ENCODE measurements around the gene ANO2. TPM values are rescaled to one million over a fixed set of nuclear protein-coding genes. Genes with fewer than 3 reads are reported as not detected.
A peak's percentile ranks its signal among the peaks of the same experiment; 100 is the strongest.

ANO2 gene
- total RNA-seq, 2 donors from 2014 or later, result 1.8 to 2.6 TPM

DNA sequence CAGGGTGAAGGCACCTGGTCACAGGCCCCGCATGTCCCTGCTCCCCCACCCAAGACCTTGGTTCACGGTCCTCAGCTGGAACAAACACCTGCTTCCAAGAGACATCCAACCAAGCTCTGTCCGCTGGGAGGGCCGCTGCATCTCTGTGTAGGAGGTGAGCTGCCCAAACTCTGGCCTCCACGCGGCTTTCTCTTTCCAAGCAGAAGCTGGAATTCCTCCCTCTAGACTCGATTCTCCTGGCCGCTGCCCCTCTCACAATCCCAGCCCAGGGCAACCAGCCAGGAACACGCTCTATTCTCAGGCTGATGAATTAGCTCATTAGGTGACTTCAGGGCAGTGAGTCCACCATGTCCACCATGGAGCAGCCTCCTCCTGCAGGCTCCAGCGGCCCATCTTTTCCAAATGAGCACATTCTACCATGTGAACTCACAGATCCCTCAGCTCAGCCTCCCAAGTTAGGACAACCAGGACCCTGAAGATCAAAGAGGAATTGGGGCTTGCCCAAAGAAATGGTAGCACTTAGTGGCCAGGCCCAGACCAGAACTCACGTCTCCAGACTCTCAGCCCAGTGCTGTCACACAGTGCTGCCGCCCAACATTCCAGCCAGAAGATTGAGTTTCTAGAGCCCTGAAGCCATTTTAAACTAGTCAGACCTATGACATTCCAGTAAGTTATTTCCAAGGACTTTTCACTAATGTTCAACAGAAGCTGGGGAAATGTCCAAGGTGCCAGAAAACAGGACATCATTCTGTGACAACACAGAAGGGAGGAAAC is 146.6 kb downstream of the ANO2 start:
- DNase-seq, result no peak
- ATAC-seq, result no peak
- intact Hi-C loops (cut with DNase I, micrococcal nuclease), result no loop called here

DNA sequence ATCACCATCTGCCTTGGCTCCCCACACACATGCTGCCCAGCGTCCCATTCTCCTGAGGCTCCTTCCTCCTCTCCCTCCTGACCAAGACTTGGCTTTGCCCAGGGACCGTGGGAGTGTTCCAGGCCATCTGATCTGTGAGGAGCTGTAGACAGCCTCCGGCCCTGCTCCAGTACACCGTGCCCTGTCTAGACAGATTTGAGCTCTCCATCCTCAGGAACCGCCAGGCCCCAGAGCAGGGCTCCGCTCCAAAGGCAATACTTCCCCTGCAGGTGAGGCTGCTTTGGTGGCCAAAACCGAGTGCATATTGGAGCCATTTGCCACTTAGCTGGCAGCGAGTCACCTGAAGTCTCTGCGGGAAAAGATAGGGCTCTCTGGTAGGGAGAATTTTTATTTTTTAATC is 147.4 kb downstream of the ANO2 start:
- ATAC-seq, result no peak
- DNase-seq, result no peak
- intact Hi-C loops (cut with DNase I, micrococcal nuclease), result no loop called here

DNA sequence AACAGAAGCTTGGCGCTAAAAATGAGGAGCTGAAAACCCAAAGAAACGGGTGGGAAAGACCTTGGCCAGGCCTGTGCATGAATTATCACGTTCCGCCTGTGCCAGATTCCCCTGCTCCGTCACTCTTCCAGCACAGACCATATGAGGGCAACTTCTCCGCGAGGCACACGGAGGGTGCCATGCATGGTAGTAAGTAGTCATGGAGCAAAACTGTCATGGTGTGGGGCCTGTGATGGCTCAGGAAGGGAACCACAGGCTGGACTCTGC is 148.2 kb downstream of the ANO2 start:
- no peak for DNase-seq
- intact Hi-C loops (cut with DNase I, micrococcal nuclease), result no loop called here
- ATAC-seq, result no peak

DNA sequence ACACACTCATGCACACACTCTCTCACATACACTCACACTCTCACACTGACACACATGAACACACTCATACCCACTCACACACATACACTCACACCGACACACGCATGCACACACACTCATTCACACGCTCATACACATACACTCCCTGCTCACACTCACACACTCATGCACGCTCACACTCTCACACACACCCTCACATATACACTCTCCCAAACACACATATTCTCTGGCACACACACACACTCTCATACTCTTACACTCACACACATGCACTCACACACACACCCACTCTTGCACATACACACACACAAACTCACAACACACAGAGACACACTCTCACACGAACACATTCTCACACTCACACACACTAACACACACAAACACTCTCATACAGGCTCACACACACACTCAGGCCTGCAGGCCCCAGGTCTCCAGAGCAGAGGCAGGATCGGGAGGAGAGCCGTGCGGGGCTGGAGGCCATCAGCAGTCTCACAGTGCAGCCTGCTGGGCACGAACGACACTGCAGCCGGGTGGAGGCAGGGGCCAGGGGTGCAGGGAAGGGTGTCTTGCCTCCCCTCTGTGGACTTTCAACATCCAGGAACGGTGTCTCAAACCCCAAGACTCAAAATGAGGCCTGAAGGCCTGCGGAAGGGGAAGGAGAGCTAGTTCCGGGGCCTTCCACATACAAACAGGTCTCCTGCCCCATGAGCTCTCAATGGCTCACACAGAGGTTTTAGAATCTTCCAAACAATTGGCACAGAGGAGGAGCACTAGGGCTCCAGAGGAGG is 148.7 kb downstream of the ANO2 start:
- ATAC-seq (peak; percentile 92), DNase-seq (peak; percentile 29 to 57)
- intact Hi-C loops (cut with DNase I, micrococcal nuclease), result no loop called here

DNA sequence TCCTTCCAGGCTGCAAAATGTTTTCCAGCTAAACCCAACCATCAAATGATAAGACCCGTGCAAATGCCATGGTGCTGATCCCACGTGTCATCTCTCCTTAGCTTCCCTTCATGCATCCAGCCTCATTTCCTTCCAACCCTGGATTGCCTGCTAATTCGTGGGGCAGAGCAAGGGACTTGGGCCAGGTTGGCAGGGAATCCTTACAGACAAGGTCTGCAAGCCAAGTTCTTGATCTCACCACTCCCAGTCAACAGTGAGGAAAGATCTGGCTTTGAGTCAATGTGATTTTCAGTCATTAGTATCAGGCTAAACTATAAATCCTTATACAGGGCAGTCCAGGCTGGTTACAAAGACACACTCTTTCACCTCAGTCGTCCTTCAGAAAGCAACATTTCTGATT is 150.9 kb downstream of the ANO2 start:
- ATAC-seq, result no peak
- intact Hi-C loops (cut with DNase I, micrococcal nuclease), result no loop called here
- DNase-seq, result no peak

DNA sequence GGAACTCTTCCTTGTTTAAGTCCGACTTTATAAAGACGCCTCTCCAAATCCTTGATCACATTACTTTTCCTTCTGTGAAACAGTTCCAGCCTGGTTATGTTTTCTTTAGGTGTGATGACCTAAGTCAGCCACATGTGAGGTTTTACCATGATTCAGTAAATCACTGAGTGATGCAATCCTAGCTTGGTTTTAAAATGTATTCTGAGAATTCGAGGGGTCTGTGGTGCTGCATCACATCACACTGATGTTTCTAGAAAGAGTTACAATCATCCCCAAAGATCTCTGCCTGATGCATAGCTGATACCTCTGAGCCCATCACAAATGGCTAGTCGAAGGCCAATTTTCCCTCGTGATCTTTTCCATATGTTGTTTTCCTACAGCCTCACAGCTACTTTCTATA is 152.7 kb downstream of the ANO2 start:
- intact Hi-C loops (cut with DNase I, micrococcal nuclease), result no loop called here
- ATAC-seq, result no peak
- DNase-seq, result no peak

DNA sequence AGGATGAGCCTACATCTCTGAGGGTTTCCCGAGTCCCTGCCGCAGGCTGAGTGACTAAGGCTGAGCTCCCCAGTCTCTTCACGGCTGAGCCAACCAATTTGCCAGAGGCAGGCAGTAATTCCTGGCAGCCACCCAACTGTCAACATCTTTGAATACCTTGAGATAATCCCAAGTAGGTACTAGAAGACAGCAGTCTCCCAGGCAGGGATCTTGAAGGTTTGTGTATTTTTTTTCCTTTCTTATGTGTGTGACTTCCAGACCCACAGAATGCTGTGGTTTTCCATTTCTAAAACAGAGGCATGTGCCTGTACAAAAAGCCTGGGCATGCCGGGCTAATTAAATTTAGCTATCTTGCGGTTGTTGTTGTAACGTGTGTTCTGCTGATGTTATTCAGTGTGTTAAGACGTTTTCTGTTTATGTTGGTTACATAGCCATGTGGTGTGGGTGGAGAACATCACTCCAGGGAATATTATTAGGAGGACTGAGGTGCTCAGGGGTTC is 155.5 kb downstream of the ANO2 start:
- ATAC-seq, result no peak
- DNase-seq, result no peak
- intact Hi-C loops (cut with DNase I, micrococcal nuclease), result no loop called here

DNA sequence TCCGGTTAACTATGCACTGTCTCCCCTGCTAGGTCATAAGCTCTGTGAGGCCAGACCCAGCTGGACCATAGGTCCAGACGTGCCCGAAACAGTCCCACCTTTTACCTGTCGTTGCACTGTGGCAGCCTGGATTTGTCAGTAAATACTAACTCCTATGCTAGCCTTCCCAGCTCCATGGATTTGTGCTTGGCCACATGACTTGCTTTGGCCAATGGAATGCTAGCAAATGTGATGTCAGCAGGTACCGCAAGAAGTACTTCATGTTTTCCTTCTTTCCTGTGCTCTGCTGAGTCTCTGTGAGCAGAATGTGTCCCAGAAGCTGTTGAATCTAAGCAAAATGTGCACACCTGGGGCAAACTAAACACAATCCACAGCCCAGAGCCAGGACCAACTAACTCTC is 157.2 kb downstream of the ANO2 start:
- DNase-seq (no peak), ATAC-seq (no peak)
- intact Hi-C loops (cut with DNase I, micrococcal nuclease), result no loop called here

DNA sequence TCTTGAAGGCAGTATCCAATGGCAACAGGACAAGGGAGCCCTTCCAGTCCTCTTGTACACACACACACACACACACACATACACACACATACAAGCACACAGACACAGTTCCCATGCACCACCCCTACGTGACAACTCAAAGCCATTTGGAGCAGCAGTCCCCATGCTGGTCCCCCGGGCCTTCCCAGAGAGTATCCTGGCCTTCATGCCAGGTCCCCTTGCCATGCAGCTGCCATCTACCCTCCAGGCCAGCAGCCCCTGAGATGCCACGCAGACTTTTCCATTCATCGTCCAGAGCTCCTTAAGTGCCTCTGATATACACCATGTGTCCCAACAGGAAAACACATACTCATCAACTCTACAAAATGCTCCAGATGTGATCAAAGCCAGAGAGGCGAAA is 159.5 kb downstream of the ANO2 start:
- DNase-seq (no peak), ATAC-seq (no peak)
- intact Hi-C loops (cut with DNase I, micrococcal nuclease), result no loop called here

DNA sequence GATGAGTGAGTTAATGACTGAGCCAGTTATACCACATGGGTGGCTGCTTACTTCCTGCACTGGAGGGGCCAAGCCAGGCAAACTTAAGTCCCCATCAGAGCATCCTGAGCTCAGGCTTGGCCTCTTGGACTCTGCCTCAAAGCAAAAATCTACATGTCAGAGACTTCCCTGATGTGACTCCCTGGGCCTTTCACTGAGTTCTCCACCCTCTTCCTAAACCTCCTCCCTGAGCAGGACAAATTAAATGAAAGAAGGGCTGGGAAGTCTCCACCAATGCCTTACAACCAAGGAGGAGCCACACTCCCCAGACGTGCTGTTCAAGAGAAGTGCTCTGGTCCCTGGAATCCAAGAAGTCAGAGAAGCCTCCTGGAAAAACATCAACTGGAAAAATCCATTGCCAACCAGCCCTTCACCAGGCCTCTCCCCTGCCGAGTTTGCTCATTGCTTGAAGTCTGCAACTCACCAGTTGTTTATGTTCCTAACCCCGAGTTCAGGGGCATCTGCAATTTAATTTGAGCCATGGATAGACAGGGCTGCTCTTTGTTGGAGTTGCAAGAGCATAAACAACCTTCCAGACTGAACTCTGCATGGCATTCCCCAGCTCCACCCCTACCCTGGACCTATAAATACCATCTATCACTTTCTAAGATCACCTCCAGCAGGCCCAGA is 160.5 kb downstream of the ANO2 start:
- ATAC-seq (no peak), DNase-seq (no peak)
- intact Hi-C loops (cut with DNase I, micrococcal nuclease), result no loop called here

DNA sequence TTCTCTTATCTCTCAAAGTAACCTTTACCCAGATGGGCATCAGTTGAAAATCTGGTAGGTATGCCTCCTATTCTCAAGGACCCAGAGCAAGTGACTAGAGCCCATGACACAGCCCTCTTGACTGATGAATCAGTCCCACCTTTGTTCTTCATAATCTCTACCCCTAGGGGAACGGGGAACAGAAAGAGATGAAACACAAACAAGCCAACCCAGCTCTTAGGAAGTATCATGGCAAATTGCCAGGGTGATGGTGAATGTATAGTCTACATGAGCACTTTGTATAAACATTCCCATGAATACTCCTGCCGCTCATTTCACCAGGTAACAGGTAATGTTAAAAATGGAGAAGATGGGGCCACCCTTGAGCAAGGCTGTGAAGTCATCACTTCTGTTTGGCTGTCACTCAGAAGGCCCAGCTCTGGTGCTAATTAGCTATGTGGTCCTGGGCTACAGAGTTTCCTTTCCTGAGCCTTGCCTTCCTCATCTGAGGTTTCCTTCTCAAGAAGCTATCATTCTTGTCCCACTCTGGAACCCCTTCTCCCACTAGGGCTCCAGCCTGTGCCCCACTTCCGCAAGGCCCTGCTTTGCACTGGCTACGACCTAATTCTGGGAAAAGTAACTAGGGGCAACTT is 161.7 kb downstream of the ANO2 start:
- DNase-seq (no peak), ATAC-seq (no peak)
- intact Hi-C loops (cut with DNase I, micrococcal nuclease), result no loop called here

DNA sequence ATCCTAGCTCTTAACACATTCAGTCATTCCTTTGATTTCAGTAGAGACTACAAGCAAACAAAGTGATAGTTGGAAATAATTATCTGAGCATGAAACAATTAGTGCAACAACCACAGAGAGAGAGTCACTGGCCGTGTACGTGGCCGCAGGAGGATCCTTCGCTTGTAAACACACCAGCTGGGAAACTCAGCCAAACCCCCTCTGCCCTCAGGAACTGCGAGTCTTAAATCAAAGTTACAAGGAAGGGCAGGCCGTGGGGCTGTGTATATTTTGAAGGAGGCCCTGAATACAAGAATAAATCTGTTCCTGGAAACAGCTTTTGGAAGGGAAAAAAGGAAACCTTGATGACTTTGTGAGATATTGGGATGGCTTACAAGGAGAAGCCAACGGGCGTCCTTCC is 164.5 kb downstream of the ANO2 start:
- intact Hi-C loops (cut with DNase I, micrococcal nuclease), result no loop called here
- ATAC-seq (no peak), DNase-seq (no peak)

DNA sequence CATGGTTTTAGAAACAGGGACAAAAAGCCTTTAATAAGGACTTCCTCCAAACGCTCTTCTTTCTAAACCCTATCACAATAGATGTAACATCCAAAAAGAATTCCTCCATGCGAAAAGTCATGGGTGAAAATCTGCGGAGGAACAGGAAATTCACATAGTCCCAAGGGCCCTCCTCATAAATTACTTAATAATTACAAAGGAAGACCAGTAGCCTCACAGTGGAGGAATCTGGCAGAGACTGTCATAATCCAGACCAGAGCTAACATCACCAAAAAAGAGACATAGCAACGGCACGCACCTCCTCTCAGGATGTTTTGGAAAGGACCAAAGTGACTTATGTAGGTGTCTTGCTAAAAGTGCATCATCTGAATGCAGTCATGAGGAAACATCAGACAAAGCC is 165.7 kb downstream of the ANO2 start:
- ATAC-seq (no peak), DNase-seq (no peak)
- intact Hi-C loops (cut with DNase I, micrococcal nuclease), result no loop called here

DNA sequence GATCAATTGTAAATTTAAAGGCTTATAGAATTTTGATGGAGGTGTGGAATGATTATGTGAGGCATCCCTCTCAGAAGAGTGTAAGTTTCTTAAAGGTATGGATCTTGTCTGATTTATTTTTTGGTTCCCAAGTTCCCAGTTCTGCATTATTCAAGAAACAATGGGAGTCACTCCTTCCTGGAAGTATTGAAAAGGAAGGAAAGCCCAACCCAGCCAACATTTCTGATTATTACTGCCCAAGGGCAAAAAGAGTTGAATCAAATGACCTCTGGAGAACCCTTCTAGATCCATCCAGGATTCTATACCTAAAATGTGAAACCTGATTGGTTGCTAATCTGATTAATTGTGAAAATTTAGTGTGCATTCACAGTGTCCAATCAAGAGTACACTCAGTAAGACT is 166.2 kb downstream of the ANO2 start:
- intact Hi-C loops (cut with DNase I, micrococcal nuclease), result no loop called here

DNA sequence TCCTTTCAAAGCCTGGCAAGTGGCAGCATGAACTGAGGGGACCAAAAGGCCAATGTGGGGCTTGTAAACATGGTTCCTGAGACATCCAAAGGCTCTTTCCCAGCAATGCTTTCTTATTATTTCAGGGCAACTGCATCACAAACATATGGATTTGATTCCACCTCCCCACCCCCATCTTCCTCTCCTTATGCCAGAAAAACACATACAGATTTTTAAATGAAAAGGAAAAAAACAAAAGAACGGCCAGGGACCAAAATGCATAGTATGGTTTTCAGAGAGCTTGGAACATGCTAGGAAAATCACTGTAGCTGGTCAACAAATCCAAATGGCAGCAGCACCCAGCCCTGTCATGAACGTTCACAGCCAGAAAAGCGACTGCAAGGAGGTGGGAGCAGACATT is 167.6 kb downstream of the ANO2 start:
- DNase-seq (no peak), ATAC-seq (no peak)
- intact Hi-C loops (cut with DNase I, micrococcal nuclease), result no loop called here

More for the DNA sequence above, 166.2 kb downstream of the ANO2 start:
- no peak for DNase-seq
- ATAC-seq, result no peak

DNA sequence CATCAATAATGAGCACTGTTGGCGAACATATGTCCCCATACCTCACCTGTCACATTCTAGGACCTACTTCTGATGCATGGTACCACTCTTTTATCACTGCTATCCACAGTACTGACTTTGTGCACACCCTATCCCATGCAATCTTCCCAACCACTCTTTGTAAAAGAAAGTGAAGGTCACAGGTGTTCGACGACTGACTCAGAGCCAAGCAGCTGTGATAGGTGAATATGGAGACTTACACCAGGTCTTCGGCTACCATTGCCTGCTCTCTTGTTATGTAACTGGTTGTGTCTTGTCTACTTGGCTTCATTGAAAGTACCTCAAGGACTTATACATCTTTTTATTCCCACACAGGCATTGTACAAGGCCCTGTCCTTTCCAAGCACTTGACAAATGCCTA is 169.0 kb downstream of the ANO2 start:
- no peak for ATAC-seq
- intact Hi-C loops (cut with DNase I, micrococcal nuclease), result no loop called here
- DNase-seq, result no peak

DNA sequence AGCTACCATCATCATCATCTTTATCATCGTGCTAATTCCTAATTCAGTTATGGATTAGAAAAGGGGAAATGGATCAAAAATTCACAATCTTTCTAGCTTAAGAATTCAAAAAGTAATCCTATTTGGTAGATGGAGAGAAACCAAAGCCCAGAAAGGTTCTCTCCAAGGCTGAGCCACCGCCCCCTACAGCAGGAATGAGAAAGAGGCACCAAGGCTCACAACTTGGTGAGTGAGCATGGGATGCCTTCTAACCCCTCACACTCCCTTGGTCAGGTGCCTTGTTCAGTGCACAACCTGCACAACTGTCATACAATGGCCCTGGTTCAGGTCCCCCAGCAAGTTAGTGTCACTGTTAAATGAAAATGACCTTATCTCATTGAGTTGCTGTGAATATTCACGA is 171.5 kb downstream of the ANO2 start:
- DNase-seq (no peak), ATAC-seq (no peak)
- intact Hi-C loops (cut with DNase I, micrococcal nuclease), result no loop called here

DNA sequence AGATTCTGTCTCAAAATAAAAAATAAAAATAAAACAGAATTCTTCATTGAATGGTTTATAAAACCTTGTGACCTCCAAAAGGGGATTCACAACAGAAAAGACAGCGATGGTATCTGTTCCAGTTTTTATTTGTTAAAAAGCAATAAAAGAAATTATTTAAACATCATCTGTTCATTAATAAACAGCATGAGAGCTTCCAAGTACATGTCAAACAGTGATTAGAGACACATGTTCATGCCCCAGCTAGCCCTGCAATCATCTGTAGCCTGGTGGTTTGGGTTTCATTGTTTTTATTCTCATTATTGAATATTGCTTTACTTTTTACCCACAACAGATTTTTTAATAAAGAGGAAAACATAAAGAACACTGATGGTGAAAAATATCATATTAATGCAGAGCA is 173.3 kb downstream of the ANO2 start:
- DNase-seq (no peak), ATAC-seq (no peak)
- intact Hi-C loops (cut with DNase I, micrococcal nuclease), result no loop called here

DNA sequence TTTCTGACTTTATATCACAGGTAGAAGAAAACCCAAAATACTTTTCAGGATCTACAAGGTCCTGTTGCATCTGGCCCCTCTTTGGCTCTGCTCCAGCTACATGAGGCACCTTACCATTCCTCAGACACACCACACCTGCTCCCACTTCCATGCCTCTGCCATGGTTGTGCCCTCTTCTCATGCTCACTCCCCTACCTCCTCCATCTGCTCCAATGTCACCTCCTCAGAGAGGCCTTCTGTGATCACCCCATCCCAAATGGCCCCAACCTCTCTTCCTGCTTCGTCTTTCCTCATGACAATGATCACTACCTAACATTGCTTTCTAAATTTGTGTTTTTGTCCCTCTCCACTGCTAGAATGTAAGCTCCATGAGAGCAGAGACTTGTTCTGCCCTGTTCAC is 174.3 kb downstream of the ANO2 start:
- ATAC-seq, result no peak
- DNase-seq, result no peak
- intact Hi-C loops (cut with DNase I, micrococcal nuclease), result no loop called here
